WERI-Rb-1 (cell line): ENCODE data around the gene GNG12.
"Not testable (repeated sequence)": the region's sequence is repeated elsewhere in the genome, so short reads cannot be mapped to it uniquely, and the experiment has no call there.

Experiments used
- DNase-seq: peaks from one replicate; pipeline ENCODE4 v3.0.0-alpha.2; 2020
- H3K27ac ChIP-seq: fragments of 250-450 bp; sonication (Bioruptor Pico); 2 replicates; pipeline ENCODE4 v1.5.1; 2020; ENCODE audit warnings: mild to moderate bottlenecking, moderate library complexity
- H3K27me3 ChIP-seq: fragments of 250-450 bp; sonication (Bioruptor Pico); 2 replicates; pipeline ENCODE4 v1.5.1; 2021; ENCODE audit warnings: mild to moderate bottlenecking, low read depth, moderate library complexity; ENCODE audit not compliant: insufficient read depth, severe bottlenecking
- H3K36me3 ChIP-seq: fragments of 250-450 bp; sonication (Bioruptor Pico); 2 replicates; pipeline ENCODE4 v1.5.1; 2020; ENCODE audit warnings: mild to moderate bottlenecking, moderate library complexity
- H3K4me3 ChIP-seq: 2 replicates; pipeline ENCODE4 v1.5.1; 2011; ENCODE audit warnings: low read depth, mild to moderate bottlenecking, control low read depth, low read length
- H3K9me3 ChIP-seq: fragments of 250-450 bp; sonication (Bioruptor Pico); 2 replicates; pipeline ENCODE4 v1.5.1; 2021; ENCODE audit warnings: mild to moderate bottlenecking, moderate library complexity; ENCODE audit not compliant: severe bottlenecking
- TF ChIP-seq, protein P1 (sequence below): IDR thresholded peaks from 2 replicates; pipeline ENCODE4 v1.5.1; 2011; ENCODE audit warnings: low read depth, mild to moderate bottlenecking, control low read depth, inconsistent platforms, low read length

Gene GNG12

DNA sequence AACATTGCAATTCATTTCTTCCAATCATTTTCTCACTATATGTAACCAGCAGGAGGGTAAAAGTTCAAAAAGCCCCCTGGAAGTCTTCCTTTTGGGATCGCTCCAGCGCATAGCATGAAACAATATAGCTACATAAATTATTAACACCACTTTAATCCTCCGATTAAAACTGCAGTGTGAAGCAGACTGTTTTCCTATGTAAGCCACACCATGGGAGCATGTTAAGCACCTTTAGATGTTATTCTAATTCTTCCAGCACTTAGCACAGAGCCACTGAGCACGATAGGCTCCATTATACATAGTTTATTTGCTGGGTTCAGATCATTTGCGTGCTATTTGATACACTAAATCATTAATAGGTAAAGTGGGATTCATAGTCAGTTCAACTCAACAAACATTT is 166.6 kb downstream of the GNG12 start:
- H3K27me3 ChIP-seq = no peaks in the 10 kb centered on the region
- TF ChIP-seq, protein P1, sequence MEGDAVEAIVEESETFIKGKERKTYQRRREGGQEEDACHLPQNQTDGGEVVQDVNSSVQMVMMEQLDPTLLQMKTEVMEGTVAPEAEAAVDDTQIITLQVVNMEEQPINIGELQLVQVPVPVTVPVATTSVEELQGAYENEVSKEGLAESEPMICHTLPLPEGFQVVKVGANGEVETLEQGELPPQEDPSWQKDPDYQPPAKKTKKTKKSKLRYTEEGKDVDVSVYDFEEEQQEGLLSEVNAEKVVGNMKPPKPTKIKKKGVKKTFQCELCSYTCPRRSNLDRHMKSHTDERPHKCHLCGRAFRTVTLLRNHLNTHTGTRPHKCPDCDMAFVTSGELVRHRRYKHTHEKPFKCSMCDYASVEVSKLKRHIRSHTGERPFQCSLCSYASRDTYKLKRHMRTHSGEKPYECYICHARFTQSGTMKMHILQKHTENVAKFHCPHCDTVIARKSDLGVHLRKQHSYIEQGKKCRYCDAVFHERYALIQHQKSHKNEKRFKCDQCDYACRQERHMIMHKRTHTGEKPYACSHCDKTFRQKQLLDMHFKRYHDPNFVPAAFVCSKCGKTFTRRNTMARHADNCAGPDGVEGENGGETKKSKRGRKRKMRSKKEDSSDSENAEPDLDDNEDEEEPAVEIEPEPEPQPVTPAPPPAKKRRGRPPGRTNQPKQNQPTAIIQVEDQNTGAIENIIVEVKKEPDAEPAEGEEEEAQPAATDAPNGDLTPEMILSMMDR = no peak
- no peaks in the 10 kb centered on the region for H3K36me3 ChIP-seq
- no peak for DNase-seq
- H3K27ac ChIP-seq = no peak overlapping the region
- H3K4me3 ChIP-seq = no peak overlapping the region
- no peaks in the 10 kb centered on the region for H3K9me3 ChIP-seq

DNA sequence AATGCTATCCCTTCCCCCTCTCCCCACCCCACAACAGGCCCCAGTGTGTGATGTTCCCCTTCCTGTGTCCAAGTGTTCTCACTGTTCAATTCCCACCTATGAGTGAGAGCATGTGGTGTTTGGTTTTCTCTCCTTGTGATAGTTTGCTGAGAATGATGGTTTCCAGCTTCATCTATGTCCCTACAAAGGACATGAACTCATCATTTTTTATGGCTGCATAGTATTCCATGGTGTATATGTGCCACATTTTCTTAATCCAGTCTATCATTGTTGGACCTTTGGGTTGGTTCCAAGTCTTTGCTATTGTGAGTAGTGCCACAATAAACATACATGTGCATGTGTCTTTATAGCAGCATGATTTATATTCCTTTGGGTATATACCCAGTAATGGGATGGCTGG is 168.0 kb downstream of the GNG12 start:
- H3K27ac ChIP-seq, H3K9me3 ChIP-seq, H3K36me3 ChIP-seq, H3K4me3 ChIP-seq, H3K27me3 ChIP-seq, DNase-seq: not testable (repeated sequence)

DNA sequence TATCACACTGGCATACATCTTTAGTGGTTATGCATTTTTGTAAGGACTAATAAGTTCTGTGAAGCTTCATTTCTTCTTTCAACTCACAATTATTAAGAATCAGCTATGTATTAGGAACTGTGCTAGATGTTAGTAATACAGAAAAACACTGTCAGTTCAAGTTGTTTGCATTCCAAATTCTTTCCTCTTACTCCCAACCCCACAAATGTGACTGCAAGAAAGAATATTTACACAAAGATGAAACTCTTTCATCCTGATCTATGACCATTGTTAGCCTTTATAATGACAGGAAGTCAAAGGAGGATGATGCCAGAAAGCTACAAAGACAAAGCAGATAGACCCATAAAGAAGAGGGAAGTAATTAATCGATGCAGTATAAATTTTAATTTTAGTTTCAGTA is 169.2 kb downstream of the GNG12 start:
- H3K9me3 ChIP-seq = no peaks in the 10 kb centered on the region
- TF ChIP-seq, protein P1 = no peak
- no peaks in the 10 kb centered on the region for H3K36me3 ChIP-seq
- no peak for DNase-seq
- no peak overlapping the region for H3K27ac ChIP-seq
- no peaks in the 10 kb centered on the region for H3K27me3 ChIP-seq
- H3K4me3 ChIP-seq = no peak overlapping the region

DNA sequence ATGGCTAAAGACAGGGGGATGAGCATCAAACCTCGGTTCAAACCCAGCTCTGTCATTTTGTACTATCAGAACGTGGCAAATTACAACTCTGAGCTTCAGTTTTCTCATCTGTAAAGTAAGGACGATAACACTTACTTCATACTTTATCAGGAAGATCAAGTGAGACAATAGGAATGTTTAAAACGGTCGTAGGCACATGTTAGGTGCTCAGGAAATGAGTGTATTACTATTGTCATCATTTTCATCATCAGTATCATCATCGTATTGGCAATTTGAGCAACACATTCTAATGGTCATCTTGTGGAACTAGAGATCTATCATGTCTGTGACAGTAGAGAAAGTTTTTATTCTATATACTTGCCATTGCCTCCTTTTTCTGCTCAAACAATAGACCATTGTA is 170.4 kb downstream of the GNG12 start:
- DNase-seq = no peak
- Histone ChIP-seq H3K4me3 (no peak overlapping the region), H3K27me3 (no peaks in the 10 kb centered on the region), H3K27ac (no peak overlapping the region), H3K36me3 (no peaks in the 10 kb centered on the region), H3K9me3 (no peaks in the 10 kb centered on the region)
- TF ChIP-seq, protein P1 = no peak

DNA sequence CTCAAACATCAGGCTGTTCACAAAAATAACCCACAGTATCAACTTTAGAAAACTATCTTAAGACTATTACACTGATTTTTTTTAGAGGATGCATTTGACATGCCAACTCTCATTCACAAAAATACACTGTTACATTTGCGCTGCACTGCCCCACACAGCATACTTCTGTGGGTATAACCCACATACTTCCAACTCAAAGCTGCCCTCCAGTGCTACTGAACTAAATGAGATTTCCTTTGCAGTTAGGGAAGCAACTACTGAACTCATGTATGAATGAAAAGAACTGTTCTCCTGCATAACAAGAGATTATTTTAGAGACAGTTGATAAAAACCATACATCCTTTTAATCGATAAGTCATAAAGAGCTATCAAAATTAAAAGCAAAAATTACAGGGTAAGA is 174.0 kb downstream of the GNG12 start:
- TF ChIP-seq, protein P1 = no peak
- Histone ChIP-seq H3K4me3 (no peak overlapping the region), H3K27me3 (no peaks in the 10 kb centered on the region), H3K27ac (no peak overlapping the region), H3K36me3 (no peaks in the 10 kb centered on the region), H3K9me3 (no peaks in the 10 kb centered on the region)
- DNase-seq = no peak

DNA sequence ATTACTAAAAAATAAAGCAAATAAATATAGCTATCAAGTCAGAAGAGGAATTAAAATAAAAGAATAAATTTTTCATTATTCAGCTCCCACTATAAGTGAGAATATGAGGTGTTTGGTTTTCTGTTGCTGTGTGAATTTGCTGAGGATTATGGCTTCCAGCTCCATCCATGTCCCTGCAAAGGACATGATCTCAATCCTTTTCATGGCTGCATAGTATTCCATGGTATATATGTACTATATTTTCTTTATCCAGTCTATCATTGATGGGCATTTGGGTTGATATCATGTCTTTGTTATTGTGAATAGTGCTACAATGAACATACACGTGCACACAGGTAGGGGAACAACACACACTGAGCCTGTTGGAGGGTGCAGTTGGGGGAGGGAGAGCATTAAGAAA is 176.1 kb downstream of the GNG12 start:
- H3K9me3 ChIP-seq, H3K27me3 ChIP-seq, H3K4me3 ChIP-seq, DNase-seq, H3K27ac ChIP-seq, H3K36me3 ChIP-seq: not testable (repeated sequence)

DNA sequence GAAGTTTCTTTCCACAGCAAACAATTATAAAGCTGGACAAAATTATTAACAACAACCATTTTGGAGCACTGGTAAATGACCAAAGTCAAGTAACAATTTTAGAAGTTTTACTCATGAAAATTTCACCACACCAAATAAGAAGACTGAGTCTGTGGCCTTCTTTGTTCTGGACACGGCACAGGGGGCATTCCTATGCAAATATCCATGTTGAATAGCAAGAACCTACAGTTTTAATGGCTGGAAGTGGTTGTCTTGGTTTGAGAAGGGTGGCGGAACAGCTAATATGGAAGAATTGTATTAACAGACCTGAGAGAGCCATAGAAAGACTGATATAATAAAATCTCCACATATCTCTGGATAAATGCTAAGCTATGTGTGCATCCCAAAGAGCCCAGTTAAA is 177.7 kb downstream of the GNG12 start:
- TF ChIP-seq, protein P1 = no peak
- H3K27ac ChIP-seq = no peak overlapping the region
- H3K4me3 ChIP-seq = no peak overlapping the region
- H3K9me3 ChIP-seq = no peaks in the 10 kb centered on the region
- no peak for DNase-seq
- no peaks in the 10 kb centered on the region for H3K36me3 ChIP-seq
- no peaks in the 10 kb centered on the region for H3K27me3 ChIP-seq
